Measurements from ENCODE around the gene GIPC3.

Gene GIPC3

GRCh38 chr19:3605361-3605760 lies 20.1 kb downstream of the GIPC3 start:
- DNase-seq: no peak

DNA sequence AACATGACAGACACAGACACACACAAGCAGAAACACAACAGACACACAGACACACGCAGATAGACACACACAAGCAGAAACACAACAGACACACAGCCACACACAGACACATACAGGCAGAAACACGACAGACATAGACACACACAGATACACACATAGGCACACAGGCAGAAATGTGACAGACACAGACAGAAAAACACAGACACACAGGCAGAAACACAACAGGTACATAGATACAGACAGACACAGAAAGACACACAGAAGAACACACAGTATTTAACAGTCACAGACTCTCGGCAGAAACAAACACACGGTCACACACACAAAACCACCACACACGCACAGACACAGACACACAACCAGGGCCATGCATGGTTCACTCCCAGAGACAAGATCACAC lies 20.5 kb downstream of the GIPC3 start:
- no peak for DNase-seq

DNA sequence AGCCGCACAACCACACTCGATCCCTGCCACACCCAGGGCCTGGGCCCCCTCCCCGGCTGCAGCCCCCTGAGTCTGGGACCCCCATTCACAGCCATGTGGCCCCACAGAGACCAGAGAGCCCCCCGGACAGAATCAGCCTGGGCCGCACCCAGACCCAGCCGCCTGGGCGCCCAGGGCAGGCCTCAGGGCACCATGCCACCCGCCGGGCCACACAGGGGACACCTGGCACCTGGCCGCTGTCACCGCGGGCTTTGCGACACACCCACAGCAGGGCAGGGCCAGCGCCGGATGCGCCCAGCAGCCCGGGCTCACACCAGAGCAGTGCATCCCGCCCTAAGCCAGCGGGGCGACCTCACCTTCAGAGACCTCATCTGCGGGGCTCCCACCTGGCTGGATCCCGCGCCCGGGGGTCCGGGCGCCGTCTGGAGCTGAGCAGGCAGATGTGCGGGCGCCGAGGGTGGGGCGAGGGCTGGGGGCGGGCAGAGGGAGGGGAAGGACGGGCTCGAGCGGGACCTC lies 21.0 kb downstream of the GIPC3 start:
- DNase-seq: no peak

- no peak for DNase-seq
Observed at GRCh38 chr19:3606690-3607289, 21.5 kb downstream of the GIPC3 start, which contains the start of gene TBXA2R. Gene TBXA2R (minus strand): TSS chr19:3606875. CDS start chr19:3600634, 6,241 bp downstream.

DNA sequence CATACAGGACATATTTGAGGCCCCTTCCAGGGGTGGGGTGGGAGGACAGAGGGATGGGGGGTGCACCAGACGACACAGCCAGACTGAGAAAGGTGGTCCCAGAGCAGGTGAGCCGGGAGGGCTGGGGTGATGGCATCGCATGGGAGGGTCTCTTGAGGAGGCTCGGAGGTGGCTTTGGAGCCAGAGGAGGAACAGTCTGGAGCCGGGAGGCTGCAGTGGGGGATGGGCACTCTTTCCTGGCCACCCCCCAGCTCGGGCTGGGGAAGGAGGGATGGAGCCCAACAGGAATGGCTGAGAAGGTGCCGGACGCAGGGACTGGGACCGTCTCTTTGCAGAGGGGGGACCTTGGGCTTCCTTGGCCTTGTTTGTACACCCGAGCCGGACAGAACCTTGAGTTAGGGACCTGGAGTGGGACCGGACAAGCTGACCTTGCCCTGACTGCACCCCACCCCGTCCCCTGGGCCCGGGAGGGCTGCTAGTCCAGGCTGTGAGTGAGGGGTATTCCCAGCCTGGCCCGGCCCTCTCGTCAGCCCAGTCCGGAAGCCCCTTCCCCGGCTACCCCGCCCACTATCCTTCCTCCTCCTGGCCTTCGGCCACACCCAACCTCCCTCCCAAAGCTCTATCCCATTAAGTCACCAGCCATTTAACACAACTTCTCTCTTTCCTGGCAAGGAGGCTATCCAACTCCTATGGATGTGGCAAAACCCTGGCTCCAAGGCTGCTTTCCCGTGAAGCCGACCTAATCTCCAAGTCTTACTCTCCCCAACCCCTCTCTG lies 22.2 kb downstream of the GIPC3 start:
- DNase-seq: no peak

DNA sequence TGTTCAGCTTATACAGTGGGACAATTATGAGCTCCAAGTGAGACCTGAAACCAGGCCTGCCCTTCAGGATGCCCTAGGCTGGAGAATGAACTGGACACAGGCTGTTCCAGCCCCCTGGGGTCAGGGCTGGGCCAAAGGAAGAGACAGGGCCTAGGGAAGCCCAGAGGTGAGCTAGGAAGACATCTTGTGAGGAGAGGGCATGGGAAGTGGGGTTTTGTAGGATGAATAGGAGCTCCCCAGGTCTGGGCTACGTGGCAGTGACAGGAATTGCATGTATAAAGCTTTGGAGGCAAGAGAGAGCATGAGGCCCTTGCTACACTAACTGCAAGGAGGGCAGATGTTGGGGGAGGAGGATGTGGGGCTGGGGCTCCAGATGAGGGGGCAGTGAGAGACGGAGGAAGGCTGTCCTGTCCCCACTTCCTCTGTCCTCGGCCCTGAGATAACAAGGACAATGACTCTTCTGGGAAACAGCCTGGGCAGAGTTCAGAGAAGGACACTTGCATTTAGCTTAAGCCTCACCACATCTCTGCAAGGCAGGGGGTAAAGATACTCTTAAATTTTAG lies 22.9 kb downstream of the GIPC3 start:
- no peak for DNase-seq

- DNase-seq: no peak
Observed at GRCh38 chr19:3608750-3609322, 23.6 kb downstream of the GIPC3 start.

- DNase-seq: no peak
Observed at GRCh38 chr19:3609779-3610719, 24.8 kb downstream of the GIPC3 start.

DNA sequence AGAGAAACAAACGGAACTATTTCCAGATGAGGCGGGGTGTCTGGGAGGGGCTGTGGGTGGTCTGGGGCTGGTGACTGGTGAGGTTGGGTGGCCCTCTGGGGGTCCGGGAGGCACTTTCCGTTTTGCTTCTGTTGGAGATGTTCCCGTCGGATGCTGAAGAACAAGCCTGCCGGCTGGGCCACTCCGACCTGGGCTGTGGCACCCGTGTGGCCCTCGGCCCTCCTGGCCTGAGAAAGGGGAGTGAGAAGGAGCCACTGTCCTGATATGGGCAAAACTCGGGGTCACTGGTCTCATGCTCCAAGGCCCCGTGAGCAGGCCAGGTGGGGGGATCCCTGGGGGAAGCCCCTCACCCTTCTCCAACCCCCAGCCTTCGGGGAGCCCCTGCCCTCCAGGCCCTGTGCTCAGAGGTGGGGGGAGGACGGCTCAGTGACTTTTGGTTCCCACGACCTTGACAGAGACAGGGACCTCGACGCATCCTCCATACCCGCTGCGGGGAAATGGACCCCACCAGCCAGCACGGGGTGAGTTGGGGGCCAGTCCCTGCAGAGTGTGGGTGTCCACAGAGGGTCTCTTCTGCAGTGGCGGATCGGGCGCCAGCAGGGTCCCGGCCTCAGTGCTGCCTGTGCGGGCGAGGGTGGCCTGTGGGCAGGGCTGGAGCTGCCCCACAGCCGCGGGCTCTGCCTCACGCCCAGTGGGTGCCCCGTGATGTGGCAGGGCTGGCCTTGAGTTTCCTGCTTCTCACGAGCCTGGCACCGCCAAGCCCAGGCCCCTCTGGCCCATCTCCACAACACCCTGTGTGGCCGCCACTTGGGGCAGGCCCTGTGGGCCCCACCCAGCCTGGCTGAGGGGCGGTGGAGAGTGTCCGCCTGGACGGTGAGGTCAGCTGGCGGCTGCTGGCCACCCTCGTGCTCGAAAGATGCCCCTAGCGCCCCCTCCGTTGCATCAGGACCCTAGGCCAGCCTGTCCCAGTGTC lies 25.8 kb downstream of the GIPC3 start:
- no peak for DNase-seq

- DNase-seq: no peak
Observed at GRCh38 chr19:3611841-3612240, 26.6 kb downstream of the GIPC3 start.

DNA sequence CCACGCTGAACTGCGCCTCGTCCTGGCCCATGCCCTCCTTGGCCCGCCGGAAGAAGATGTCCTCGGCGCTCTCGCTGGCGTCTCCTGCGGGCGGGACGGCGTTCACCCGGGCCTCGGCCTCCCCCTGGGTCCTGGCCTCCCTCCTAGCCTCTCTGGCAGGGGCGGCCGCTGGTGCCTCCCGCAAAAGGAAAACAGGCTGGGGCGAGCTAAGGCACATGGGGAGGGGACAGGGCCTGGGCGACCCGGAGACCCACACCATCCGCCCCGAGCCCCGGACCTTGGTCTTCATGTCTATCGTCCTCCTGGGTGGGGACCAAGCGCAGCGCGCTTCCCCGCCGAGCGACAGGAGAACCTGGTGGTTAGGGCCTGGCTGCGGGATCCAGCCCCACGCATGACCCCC lies 27.1 kb downstream of the GIPC3 start:
- no peak for DNase-seq

DNA sequence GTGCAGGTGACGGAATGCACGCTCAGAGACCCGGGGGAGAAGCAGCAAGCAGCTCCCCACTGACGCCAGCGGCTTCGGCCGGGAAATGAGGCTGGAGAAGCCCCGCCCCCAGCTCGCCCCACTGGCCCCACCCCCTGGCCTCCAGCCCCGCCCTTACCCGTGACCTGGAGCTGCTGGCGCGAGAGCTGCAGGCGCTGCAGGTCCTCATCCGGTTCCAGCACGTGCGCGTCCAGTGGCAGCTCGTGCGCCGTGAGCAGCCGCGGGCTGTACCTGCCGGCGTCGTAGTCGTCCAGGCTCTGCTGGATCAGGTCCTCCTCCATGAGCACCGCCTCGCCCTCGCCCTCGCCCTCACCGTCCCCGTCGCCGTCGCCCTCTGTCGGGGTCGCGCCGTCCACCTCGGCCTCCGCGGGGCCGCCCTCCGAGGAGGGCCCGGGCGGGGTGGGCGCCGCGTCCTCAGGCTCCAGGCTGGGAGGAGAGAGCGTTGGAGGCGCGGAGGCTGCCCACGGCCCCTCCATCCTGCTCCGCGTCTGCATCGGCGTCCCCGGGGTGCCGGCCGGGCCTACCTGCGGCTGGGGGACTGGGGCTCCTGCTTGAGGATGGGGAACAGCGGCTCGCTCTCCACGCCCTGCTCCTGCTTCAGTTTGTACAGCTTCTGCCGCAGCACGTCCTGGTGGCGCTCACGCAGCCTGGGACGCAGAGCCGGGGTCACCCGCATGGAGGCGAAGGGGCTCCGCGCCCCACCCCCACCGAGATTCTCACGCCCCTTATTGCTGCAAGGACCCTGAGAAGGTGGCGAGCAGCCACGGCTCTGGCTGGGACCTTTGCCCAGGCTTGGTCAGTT lies 27.8 kb downstream of the GIPC3 start:
- DNase-seq: no peak

DNA sequence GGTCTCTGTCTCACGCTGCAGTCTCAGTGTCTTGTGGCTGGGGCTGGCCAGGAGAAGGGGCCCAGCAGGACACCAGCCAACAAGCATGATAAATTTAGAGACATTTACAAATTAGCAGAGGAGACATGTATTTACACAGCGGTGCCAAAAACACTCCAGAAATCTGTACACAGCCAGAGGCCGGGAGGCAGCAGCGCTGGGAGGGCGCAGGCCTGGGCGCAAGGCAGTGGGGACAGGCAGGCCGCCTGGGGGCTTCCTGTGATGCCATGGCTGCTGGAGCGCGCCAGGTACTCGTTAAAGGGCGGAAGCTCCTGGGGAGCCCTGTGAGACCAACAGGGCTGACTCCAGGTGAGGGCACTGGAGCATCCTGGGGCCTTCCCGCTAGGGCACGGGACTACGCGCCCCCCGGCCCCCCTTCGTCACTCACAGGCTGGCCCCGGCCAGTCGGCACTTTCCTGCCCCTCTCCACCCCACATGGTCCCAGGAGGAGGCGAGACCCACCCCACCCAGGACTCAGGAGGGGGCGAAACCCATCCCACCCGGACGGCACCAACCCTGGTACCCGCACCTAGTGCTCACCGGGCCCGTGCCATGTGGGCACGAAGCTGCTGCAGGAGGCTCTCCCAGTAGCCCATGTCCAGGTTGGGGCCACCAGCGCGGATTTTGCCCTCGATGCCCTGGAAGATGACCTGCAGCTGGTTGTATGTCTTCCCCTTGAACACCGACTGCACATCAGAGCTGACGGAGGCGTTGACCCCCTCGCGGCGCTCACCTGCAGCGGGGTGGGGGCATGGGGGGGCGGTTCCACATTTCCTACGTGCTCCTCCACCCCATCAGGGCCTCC lies 28.8 kb downstream of the GIPC3 start:
- no peak for DNase-seq

GRCh38 chr19:3614858-3615505 lies 29.7 kb downstream of the GIPC3 start:
- DNase-seq: no peak

- no peak for DNase-seq
Observed at GRCh38 chr19:3615524-3616135, 30.4 kb downstream of the GIPC3 start.

DNA sequence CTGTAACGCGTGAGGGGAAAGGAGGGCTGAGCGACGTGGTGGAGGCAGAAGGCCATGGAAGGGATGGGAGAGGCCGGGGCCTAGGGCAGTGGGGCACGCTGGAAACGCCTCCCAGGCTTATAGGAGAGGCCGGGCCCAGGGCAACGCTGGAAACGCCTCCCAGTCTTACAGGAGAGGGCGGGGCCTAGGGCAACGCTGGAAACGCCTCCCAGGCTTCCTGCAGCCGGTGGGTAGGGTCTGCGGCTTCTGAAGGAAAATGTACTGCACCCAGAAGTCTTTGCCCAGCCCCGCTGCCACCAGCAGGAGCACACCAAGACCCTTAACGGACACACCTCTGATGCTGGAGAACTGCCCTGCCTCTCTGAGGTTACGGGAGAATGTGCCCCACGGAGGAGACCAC lies 32.2 kb downstream of the GIPC3 start:
- DNase-seq: no peak

- no peak for DNase-seq
Observed at GRCh38 chr19:3618144-3618810, 33.0 kb downstream of the GIPC3 start.
